Caki2 (cell line): ENCODE results near the gene RAB40C. TPM values are rescaled to one million over a fixed set of nuclear protein-coding genes. Genes with fewer than 3 reads are reported as not detected.
A peak's percentile ranks its signal among the peaks of the same experiment; 100 is the strongest.

Experiments used
- DNase-seq: peaks from one replicate; pipeline ENCODE4 v3.0.0-alpha.2; 2015; ENCODE audit warnings: low read depth
- in situ Hi-C: cut with HindIII; loops from 2 replicates; pipeline ENCODE4 v1.10.0; 2016; ENCODE audit warnings: low sequenced_read_pairs, low pct_unique_long_range_greater_than_20kb, mixed read lengths
- total RNA-seq: library from RNA; depleted of rRNA; stranded (reverse); fragments of >200 nt; shearing (Covaris generic); gene quantifications from 2 replicates; pipeline ENCODE4 v1.2.3, GENCODE V29; 2014; ENCODE audit warnings: low replicate concordance

RAB40C gene
- total RNA-seq, 1 experiment from 2014 or later, result 22.4 TPM

DNA sequence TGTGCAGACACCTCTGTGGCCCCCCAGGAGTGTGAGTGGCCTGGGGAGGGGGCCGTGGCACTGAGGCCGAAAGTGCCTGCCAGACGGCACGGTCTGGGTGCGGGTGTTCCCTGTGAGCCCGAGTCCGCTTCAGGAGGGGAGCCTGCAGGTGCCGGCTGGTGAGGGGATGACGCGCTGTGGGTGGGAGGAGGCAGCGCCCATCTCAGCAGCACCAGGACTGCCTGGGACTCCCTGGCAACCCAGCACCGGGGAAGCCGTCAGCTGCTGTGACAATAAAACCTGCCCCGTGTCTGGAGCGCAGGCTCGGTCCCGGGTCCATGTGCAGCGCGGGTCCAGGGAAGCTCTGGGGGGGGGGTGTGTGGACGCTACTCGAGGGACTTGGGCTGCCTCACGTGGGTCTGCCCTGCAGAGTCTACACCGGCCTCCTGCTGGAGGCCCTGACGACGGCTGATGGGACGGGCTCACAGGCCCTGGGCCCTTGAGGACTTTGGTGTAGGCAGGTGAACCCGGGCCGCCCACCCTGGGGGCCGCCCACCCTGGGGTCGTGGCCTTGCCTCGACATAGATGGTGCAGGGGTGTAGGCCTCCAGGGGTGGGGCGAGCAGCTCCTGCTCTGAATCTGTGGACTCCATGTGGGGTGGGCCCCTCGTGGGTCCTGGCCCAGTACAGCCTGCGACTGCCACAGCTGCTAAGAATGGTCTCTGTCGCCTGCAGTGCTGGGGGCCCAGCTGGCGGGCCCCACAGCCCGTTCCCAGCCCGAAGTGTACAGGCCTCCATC, 5.9 kb upstream of the RAB40C start:
- DNase-seq, result no peak
- in situ Hi-C loops, result no loop called here

DNA sequence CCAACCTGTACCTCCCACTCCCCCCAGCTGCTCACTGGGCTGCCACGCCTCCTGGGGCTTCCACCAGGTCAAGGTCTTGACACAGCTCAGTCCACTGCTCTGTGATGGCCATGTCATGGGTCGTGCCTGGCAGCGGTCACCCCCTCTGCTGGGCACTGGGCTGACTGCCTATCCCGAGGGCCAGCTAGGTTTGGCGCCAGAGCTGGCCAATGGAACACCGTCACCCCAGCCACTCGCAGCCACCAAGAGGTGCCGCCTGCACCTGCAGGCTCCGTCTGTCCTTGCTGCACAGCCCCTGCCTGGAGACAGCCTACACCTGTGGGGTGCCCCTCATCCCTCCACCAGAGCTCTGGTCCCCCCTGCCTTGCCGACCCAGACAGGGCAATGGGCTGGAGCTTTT, 4.5 kb upstream of the RAB40C start:
- in situ Hi-C loops, result no loop called here
- DNase-seq, result peak; percentile 41

DNA sequence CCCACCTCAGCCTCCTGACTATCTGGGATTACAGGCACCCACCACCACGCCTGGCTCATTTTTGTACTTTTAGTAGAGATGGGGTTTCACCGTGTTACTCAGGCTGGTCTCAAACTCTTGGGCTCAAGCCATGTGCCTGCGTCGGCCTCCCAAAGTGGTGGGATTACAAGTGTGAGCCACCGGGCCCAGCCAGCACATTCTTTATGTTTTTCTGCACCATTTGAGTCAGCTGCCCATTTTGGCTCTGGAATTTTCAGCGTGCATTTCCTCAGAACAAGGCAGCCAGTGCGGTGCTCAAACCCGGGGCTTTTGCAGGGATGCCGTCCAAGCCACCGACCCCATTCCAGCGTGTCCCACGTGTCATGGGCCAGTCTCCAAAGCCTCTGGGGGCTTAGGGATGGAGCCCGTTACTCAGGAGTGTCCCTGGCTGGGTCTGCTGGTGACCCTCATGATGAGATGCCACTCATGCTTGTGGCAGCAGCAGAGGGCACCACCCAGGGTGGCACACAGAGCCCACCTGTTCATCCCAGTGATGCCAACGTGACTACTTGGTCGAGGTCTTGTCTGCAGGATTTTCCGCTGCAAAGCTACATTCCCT, 3.7 kb upstream of the RAB40C start:
- no peak for DNase-seq
- in situ Hi-C loops, result no loop called here

DNA sequence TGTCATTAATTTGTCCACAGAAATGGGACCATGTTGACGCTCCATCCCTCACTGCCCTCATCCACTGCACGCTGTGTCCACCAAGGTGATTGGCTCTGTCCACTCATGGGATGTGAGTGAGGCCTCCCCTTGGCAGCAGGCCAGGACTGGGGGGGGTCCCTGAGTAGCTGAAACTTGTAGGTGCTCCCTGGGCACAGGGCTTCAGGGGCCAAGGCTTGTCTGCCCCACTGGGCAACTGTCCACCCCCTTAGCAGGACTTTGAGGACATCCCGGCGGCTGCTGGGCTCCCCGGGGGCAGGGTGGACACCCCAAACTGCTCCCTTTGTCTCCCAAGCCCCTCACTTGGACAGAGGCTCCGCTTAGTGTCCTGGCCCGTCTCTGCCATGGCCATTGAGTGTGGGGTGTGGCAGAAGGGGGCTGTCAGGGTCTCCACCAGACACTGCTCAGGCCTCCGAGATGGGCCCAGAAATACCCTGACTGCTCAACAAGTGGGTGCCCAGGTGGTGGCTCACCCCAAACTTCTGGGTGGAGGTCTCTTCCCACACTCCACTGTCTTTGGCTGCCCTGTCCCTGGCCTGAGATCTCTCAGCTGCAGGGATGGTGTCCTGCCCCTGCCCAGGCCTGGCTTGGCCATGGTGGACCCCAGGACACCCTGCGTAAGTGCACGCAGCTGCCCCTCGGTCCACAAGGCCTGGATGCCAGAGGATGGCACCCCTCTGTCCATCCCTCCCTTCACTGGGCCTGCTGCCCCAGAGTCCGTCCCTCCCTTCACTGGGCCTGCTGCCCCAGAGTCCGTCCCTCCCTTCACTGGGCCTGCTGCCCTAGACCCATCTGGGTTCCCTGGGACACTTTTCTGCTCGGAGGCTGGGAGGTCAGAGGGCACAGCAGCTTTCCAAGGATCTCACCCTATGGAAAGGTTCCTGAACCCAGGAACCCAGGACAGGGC, 2.9 kb upstream of the RAB40C start:
- in situ Hi-C loops, result no loop called here
- DNase-seq, result peak; percentile 31

DNA sequence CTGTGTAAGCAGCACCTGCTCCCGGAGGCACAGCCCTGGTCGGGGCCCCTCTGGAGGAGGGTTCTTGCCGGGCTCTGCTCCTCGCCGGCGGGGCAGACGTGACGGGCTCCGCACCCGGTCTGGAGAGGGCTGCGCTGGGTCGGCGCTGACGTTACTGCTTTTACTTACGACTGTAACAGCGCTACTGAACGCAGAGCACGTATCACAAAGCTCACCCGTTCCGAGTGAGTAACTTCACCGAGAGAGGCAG, 1.3 kb upstream of the RAB40C start:
- in situ Hi-C loops, result no loop called here
- DNase-seq, result peak; percentile 81

DNA sequence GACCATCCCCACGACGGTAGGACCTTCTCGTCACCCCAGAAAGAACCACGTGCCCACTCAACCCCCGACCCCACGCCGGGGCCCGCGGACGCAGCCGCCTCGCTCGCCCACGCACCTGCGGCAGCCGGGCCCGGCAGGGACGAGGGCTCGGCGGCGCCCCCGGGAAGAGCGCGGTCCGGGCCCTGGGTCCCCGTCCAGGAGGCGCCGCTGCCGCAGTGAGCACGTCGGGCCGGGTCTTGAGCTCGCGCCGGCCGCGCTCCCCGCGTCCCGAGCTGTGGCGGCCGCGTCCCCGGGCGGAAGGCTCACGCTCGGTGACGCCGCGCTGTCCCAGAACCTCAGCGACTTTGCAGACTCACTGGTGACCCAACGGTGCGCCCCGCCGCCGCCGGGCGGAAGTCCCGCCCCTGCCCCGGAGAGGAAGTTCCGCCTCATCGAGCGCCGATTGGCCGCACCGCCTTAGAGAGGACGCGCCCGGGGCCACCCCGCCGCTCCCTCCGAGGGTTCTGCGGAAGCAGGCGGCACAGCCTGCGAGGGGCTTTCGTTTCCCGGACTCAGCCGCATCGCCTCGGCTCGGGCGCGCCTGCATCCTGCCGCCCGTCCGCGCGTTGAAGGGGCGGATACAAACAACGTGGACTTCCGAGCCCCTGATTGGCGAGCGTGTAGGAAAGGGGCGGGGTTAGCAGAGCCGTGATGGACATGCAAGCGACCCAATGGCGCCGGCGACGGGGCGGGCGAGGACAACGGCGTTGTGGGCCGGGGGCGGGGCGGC, 793 bp upstream of the RAB40C start:
- in situ Hi-C loops, result no loop called here
- DNase-seq, result peak; percentile 98

DNA sequence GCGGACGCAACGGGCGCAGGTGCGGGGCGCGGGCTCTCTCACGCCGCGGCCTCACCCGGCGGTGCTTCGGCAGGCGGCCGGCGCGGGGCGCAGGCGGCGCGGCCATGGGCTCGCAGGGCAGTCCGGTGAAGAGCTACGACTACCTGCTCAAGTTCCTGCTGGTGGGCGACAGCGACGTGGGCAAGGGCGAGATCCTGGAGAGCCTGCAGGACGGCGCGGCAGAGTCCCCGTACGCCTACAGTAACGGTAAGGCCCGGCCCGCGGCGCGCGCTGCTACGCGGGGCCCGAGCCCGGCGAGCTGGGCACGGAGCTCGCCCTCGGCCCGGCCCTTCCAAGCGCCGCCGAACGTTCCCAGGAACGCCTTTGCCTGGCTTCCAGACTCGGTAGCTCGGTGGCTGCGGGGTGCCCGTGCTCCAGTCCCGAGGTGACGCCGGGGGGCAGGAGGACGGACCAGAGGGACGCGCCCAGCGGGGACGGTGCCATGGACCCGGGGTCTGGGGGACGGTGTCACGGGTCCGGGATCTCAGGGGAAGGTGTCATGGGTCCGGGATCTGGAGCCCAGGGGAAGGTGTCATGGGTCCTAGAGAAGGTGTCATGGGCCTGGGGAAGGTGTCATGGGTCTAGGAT, 435 bp downstream of the RAB40C start:
- in situ Hi-C loops, result no loop called here
- peak; percentile 51 for DNase-seq

DNA sequence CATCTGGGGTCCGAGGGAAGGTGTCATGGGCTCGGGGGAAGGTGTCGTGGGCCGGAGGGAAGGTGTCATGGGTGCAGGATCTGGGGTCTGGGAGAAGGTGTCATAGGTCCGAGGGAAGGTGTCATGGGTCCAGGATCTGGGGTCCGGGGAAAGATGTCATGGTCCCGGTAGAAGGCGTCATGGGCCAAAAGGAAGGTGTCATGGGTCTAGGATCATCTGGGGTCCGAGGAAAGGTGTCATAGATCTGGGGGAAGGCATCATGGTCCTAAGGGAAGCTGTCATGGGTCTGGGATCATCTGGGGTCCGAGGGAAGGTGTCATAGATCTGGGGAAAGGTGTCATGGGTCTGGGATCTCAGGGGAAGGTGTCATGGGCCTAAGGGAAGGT, 942 bp downstream of the RAB40C start:
- in situ Hi-C loops, result no loop called here

DNA sequence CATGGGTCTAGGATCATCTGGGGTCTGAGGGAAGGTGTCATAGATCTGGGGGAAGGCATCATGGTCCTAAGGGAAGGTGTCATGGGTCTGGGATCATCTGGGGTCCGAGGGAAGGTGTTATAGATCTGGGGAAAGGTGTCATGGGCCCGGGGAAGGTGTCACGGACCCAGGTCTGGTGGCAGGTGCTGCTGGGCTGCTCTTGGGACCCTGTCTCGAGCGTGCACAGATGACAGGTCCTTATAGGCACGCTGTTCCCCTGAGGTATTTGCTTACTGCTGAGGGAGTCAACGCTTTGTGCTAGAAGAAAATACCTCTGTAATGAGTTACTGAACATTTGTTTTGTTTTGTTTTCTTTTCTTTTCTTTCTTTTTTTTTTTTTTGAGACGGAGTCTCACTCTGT, 1.4 kb downstream of the RAB40C start:
- in situ Hi-C loops, result no loop called here
- no peak for DNase-seq

More for the DNA sequence above, 942 bp downstream of the RAB40C start:
- DNase-seq, result no peak

DNA sequence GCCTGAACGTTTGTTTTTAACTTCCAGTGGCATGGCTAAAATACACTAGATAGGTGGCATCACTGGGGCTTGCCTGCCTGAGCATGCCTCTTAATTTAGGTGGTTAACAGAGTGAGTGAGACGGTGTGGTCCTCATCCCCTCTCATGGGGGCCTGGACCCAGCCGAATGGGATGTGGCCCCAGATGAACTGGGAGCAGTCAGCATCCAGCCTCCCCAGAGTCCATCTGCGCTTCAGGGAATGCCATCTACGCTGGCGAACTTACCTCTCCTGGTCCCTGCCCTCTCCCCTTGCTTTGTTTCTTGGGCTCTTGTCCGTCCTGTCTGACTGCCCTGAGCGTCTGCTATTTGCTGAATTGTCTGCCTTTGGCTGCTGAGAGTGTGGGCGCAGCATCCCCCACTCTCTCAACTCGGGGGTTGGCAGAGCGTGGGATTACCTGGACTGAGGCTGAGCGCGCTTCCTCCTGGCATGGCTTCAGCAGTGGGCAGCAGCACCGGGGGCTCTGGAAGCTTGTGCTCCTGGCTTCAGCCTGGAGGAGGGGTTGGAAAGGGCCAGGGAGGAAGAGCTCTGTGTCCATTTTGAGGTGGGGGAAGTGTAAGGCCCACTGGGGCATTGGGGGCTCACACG, 2.1 kb downstream of the RAB40C start:
- in situ Hi-C loops, result no loop called here

DNA sequence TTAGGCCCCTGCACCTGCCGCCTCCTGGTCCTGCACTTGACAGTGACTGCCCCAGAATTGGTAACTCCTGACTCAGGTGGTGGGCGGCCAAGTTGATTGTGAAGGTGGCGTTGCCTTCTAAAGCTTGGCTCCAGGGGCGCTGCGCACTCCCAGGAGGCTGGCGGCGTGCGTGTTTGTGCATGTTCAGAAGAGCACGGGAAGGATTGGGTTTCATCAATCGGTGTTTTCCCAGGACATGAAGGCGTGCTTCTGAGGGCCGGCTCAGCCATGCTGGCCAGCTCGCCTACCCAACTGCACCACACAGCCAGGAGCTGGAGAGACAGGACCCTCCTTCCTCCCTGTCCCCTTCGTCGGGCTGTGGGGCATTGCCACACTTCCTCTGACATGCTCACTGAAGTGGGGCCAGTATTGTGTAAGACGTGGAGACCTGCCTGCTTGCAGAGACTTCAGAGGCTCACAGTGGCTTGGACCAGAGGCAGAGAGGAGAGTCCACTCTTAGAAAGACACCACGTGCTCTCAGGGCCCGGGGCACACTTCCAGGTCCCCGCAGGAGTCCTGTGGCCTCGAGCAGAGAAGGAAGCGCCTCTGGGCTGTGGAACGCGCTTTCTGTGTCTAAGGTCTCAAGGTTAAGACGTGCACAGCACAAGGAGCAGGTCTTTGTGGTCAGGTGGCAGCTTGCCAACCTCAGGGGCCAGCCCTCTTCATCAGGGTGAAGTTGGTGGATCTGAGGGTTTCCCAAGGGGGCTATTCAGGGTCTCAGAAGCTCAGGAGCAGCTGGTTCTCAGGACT, 2.8 kb downstream of the RAB40C start:
- peak; percentile 50 for DNase-seq
- in situ Hi-C loops, result no loop called here

More for the DNA sequence above, 2.1 kb downstream of the RAB40C start:
- DNase-seq, result no peak

DNA sequence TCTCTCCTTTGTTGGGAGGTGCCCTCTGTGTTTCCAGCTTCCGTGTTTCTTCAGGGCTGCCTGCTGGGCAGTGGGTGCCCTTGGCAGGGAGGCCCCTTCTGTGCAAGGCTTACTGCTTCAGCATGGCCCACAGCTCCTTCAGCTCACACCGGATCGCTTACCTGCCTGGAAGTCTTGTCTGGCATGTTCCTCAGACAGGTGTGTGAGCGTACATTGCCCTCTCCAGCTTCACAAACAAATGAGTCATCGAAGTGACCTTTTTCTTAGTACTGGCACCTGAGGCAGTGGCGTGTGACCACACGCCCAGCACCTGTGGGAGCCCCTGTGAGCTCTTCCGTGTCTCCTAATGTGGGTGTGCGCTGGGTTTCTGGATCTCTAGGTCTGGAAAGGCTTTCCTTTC, 3.5 kb downstream of the RAB40C start:
- no peak for DNase-seq
- in situ Hi-C loops, result no loop called here

DNA sequence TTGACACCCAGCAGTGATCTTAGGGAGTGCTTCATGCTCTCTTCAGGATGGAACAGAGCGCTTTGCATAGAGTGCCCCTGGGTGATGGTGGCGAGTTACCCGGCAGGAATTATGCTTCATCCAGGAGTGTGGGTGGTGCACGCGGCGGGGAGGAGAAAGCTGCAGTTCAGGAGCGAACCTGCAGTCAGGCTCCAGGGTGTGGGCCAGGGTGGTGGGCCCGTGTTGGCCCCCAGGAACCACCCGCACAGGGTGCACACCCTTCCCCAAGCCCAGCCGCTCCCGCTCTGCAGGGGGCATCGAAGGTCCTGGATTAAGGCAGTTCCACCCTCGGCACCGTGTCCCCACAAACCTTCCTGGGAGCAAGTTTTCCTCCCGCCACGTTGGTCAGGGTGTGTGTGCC, 3.9 kb downstream of the RAB40C start:
- DNase-seq, result no peak
- in situ Hi-C loops, result no loop called here

DNA sequence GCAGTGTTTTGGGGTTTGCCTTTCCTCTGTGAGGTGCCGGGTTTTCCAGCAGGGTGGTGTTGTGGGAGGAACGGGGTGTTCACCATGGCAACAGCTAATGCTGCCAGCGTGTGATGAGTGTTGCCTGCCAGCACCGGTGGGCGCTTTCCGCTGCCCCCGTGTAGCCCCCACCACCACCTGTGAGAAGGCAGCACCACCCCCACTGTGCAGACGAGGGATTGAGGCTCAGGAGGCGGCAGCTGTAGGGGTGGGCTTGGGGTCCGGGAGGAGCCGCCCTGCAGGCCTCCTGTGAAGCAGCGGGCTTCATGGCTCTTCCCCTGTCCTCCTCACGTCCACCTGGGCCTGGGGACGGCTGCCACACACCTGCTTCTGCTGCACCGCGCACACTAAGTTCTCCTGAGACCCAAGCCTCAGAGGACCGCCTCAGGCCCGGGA, 5.2 kb downstream of the RAB40C start:
- in situ Hi-C loops, result no loop called here
- DNase-seq, result no peak

DNA sequence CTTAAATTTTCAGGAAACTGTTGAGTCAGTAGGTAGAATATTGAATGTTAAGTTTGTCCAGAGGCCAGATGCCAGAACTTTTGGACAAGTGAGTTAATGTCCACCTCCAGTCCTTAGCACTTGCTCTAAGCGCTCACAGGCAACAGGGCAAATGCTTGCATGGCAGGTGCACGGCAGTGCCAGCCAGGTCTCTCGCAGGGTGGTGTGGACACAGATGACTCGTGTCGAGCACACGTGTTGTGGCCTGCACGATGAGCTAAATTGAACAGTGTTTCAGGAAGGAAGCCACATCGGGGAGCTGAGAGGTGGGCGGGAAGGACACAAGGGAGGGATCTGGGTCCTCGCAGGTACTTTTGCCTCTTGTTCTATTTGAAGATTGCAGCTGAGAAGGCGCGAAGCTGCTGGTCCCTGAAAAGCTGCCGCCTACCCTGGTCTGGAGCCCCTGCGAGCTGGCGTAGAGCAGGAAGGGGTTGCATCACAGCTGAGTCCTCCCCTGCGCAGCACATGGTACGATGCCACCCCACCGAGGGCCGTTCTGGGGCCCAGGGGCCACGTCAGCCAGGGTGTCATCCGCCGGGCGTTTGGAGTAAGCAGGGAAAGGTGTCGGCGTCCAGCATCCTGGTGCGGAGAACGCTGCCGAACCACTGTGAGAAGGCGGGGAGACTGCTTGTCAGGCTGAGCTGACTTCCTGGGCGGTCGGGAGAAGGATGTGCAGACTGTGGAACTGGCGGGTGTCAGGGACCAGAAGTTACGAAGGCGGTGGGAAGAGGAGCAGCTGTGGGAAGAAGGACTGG, 6.3 kb downstream of the RAB40C start:
- no peak for DNase-seq
- in situ Hi-C loops, result no loop called here

DNA sequence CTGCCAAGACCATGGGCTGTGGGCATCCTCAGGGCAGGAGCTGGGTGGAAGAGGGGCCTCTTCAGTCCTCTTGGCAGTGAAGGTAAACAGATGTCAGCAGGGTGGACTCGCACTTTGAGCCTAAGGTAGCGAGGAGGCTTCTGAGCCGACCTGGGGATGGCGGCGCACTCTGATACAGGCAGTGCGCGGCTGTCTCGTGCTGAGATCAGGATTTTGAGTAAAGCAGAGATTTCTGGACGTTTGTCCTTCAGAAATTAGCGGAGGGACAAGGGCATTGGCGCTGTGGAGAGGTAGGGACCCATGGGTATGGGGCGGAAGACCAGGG, 6.8 kb downstream of the RAB40C start:
- DNase-seq, result no peak
- in situ Hi-C loops, result no loop called here
